Stimulated activated CD8-positive, alpha-beta memory T cell treated with anti-CD3 and anti-CD28 coated beads, Interleukin-2, amount 100 ng/mL, for 1 hour (primary cell): ENCODE results near the gene RRM2.
"Not testable (repeated sequence)": the region's sequence is repeated elsewhere in the genome, so short reads cannot be mapped to it uniquely, and the experiment has no call there.

Experiments used
- DNase-seq, 2 donors: peaks; one replicate each; pipeline ENCODE4 v3.0.0-alpha.2; 2020; ENCODE audit warnings: low read depth in 2 of 2

Gene RRM2

GRCh38 chr2:10091182-10091888 lies 31.2 kb upstream of the RRM2 start:
- DNase-seq = no peak

GRCh38 chr2:10091889-10092244 lies 30.7 kb upstream of the RRM2 start:
- not testable (repeated sequence) for DNase-seq

- DNase-seq = no peak
Measured at GRCh38 chr2:10094271-10094814, 28.2 kb upstream of the RRM2 start.

GRCh38 chr2:10095175-10095574 lies 27.4 kb upstream of the RRM2 start:
- no peak for DNase-seq

- no peak for DNase-seq
Measured at GRCh38 chr2:10096641-10097040, 25.9 kb upstream of the RRM2 start.

GRCh38 chr2:10097352-10098148 lies 25.0 kb upstream of the RRM2 start:
- DNase-seq = no peak

GRCh38 chr2:10101491-10101890 lies 21.0 kb upstream of the RRM2 start:
- no peak for DNase-seq

- no peak for DNase-seq
Measured at GRCh38 chr2:10103179-10103578, 19.4 kb upstream of the RRM2 start.

GRCh38 chr2:10104906-10105305 lies 17.6 kb upstream of the RRM2 start:
- not testable (repeated sequence) for DNase-seq

- no peak for DNase-seq
Measured at GRCh38 chr2:10109311-10109710, 13.2 kb upstream of the RRM2 start.

GRCh38 chr2:10119027-10119325 lies 3.6 kb upstream of the RRM2 start:
- DNase-seq = no peak

GRCh38 chr2:10119601-10120157 lies 2.9 kb upstream of the RRM2 start:
- DNase-seq = no peak

- DNase-seq = peak; percentile 81 to 85
Measured at GRCh38 chr2:10120158-10120876, 2.2 kb upstream of the RRM2 start.

GRCh38 chr2:10120877-10121574 lies 1.5 kb upstream of the RRM2 start:
- DNase-seq = no peak

GRCh38 chr2:10123281-10123680 lies 742 bp downstream of the RRM2 start:
- DNase-seq = no peak

- DNase-seq = no peak
Measured at GRCh38 chr2:10124538-10125045, 2.1 kb downstream of the RRM2 start.

- DNase-seq = no peak
Measured at GRCh38 chr2:10125842-10126631, 3.5 kb downstream of the RRM2 start.

- DNase-seq = no peak
Measured at GRCh38 chr2:10126632-10127026, 4.1 kb downstream of the RRM2 start.

- DNase-seq = no peak
Measured at GRCh38 chr2:10128420-10128819, 5.9 kb downstream of the RRM2 start.

- no peak for DNase-seq
Measured at GRCh38 chr2:10129490-10129889, 7.0 kb downstream of the RRM2 start.
